Hepatocyte (in vitro differentiated cells): Measurements from ENCODE around the gene ABCA1.

Experiments used
- EZH2 ChIP-seq: fragments of 200-600 bp; sonication (generic); IDR thresholded peaks from 2 replicates; pipeline ENCODE4 v1.6.1; 2016; ENCODE audit warnings: antibody characterized with exemption, mild to moderate bottlenecking, borderline replicate concordance
- EZH2phosphoT487 ChIP-seq: fragments of 200-600 bp; sonication (generic); IDR thresholded peaks from one replicate; pipeline ENCODE4 v1.6.1; 2018; ENCODE audit warnings: antibody characterized with exemption, mild to moderate bottlenecking, low read depth, moderate library complexity; ENCODE audit not compliant: unreplicated experiment, severe bottlenecking
- TF ChIP-seq, protein P1 (sequence below): fragments of 200-600 bp; sonication (generic); IDR thresholded peaks from 2 replicates; pipeline ENCODE4 v1.5.1; 2016; ENCODE audit warnings: antibody characterized with exemption, mild to moderate bottlenecking; ENCODE audit not compliant: poor library complexity

DNA sequence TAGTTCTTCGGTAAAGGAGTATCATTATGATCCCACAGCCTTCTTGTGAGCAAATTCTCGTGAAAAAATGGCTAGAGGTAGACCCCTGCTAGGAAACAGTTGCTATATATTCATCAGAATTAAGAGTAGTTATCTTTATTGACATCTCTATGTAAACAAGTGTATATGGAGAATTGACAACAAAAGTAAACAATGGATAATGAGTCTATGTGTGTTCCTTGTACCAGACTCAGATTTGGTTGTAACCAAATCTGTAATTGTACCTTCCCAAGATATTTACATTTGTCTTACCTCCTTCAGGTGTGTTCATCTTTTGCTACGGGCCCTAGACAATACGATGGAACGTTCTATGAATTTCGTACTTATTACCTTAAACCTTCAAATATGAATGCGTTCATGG lies 161.9 kb downstream of the ABCA1 start:
- TF ChIP-seq, protein P1, sequence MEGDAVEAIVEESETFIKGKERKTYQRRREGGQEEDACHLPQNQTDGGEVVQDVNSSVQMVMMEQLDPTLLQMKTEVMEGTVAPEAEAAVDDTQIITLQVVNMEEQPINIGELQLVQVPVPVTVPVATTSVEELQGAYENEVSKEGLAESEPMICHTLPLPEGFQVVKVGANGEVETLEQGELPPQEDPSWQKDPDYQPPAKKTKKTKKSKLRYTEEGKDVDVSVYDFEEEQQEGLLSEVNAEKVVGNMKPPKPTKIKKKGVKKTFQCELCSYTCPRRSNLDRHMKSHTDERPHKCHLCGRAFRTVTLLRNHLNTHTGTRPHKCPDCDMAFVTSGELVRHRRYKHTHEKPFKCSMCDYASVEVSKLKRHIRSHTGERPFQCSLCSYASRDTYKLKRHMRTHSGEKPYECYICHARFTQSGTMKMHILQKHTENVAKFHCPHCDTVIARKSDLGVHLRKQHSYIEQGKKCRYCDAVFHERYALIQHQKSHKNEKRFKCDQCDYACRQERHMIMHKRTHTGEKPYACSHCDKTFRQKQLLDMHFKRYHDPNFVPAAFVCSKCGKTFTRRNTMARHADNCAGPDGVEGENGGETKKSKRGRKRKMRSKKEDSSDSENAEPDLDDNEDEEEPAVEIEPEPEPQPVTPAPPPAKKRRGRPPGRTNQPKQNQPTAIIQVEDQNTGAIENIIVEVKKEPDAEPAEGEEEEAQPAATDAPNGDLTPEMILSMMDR = no peak
- TF ChIP-seq EZH2 (no peak), EZH2phosphoT487 (no peak)
